Hematopoietic multipotent progenitor cell treated with erythropoietin and hydrocortisone succinate and interleukin-3 and kit ligand, for 17 days (in vitro differentiated cells): ENCODE data around the gene BMP7.
"Not testable (repeated sequence)": the region's sequence is repeated elsewhere in the genome, so short reads cannot be mapped to it uniquely, and the experiment has no call there.

ENCODE experiments used
- DNase-seq: peaks from one replicate; pipeline ENCODE4 v3.0.0-alpha.2; 2015; ENCODE audit warnings: low spot score

The BMP7 gene

DNA sequence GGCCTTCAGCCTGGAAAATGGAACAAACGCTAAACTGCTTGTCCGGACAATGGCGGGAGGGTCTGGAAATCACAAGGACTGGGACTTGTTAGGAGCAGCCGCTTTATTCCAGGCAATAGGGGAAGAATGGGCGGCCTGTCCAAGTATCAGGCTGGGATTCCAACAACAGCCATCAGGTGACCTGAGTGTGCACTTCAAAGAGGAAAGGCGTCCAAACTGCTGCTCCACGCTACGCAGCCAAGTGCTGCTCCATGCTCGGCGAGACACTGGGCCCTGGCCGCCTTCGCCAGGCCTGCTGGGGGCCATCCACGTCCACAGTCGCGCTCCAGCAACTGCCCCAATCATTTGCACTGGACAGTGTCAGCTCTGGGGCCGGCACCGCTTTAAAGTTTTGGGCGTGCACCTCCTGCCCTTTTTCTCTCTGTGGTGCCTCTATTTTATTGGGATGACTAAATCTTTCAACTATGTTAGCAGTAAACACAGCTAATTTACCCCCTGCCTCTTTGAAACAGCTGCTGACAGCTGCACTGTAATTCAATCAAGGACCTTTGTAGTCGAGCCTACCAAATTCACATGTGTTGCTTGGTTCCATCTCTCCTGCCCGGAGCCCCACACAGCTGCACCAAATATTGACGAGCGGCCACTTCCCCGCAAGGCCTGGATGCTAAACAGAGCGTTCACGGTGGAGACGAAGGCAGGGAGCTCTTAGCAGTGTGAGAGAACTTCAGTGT, 98.3 kb downstream of the BMP7 start:
- DNase-seq = no peak

DNA sequence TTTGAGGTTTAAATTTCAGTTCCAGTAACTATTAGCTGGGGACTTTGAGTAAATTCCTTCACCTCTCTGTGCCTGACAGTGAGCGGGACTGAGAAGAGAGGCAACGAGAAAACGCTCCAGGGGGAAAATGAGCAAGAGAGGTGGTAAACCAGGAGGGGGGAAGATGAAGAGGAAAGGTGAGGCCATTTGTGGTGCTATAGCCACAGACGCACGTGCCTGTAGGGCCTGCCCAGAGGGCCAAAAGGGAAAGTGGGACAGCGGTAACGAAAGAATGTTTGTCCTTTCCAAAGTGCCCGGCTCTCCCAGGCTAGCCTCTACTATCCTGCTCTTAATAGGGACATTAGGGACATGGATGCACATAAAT, 99.2 kb downstream of the BMP7 start:
- no peak for DNase-seq

DNA sequence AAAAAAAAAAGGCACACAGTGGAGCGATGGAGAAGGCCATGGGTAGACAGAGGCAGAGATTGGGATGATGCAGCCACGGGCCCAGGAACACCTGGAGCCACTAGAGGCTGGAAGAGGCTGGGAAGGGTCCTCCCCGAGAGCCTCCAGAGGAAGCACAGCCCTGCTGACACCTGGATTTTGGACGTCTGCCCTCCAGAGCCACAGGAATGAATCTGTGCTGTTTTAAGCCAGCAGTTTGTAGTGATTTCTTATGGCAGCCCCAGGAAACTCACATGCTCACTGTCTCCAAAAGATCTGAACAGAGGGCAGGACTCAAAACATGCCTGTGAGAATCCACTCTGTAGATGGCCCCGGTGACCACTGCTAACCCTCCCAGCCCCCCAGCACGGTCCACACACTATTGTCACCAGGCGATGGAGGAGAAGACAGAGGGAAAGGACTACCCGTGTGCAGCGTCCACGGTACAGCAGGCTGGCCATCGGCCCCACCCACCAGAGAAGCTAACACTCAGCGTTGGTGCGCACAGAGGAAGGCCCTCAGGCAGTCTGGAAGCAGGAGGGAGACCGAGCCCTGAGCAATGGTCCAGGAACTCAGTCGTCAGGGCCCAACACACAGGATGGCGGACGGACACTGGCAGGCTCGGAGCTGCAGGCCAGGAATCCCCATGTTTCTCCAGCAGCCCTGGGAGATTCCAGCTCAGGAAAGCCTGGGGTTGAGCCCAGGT, 99.7 kb downstream of the BMP7 start:
- DNase-seq = no peak

DNA sequence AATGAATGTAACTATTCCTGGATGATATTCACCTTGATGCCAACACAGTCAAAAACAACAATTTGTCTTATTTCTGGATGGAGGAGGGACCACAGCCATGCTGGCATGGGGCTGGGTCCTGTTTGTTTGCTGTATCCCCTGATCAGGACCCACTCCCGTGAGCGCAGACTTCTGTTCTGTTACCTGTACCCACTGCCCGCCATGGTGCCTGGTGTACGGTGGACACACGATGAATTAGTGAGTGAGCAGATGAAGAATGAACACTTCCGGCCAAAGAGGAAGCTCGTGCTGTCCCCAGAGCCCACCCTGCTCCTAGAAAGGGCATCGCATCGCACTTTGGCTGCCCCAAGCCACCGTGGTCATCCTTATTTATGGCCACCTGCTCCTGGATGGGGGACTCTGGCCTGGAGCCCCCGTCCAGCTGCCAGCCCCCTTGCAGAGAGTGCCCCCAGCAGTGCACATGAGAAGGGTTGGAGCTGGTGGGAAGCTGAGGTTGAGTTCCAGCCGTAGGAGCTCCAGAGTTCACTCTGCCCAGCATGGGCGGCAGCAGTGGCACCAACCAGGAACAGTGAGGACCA, 100.9 kb downstream of the BMP7 start:
- DNase-seq = no peak

DNA sequence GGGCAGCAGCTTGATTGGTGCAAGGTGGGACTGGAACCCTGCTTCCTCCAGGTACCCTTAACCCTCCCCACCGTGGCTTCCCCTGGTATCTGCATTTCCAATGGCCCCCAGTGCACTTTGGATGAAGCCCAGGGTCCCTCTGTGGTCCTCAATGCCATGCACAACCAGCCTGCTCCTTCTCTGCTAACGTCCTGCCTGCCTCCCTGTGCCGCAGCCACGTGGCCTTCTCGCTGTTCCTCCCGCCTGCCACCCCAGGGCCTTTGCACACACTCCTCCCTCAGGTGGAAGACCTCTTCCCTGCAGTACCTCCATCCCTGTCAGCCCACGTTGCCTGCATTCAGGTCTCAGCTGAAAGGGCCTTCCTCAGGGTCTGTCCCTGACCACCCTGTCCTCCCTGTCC, 101.6 kb downstream of the BMP7 start:
- no peak for DNase-seq

DNA sequence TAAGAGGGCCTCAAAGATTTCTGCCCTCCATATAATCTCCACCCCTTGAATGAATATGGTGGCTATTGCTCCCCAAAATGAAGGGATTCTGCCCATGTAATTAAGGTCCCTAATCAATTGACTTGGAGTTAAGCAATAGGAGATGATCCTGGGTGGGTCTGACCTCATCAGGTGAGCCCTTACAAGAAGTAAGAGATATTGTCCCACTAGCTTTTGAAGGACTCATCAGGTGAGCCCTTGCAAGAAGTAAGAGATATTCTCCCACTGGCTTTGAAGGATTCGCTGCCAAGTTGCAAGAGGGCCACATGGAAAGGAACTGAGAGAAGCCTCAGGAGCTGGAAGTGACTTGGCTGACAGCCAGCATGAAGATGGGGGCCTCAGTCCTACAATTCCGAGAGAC, 103.4 kb downstream of the BMP7 start:
- no peak for DNase-seq

DNA sequence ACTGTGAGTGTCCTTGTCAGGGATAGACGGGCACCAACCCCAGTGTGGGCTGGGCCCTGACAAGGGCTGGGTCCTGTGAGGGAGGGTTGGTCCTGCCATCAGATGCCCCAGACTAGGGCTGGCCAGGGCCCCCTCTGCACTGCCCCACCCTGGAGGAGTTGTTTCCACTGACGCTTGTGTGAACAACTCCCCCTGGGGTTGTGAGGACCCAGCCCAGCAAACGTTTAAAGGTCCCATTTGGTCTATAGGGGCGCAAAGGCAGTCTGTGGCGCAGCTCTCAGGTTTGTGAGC, 104.1 kb downstream of the BMP7 start:
- no peak for DNase-seq

DNA sequence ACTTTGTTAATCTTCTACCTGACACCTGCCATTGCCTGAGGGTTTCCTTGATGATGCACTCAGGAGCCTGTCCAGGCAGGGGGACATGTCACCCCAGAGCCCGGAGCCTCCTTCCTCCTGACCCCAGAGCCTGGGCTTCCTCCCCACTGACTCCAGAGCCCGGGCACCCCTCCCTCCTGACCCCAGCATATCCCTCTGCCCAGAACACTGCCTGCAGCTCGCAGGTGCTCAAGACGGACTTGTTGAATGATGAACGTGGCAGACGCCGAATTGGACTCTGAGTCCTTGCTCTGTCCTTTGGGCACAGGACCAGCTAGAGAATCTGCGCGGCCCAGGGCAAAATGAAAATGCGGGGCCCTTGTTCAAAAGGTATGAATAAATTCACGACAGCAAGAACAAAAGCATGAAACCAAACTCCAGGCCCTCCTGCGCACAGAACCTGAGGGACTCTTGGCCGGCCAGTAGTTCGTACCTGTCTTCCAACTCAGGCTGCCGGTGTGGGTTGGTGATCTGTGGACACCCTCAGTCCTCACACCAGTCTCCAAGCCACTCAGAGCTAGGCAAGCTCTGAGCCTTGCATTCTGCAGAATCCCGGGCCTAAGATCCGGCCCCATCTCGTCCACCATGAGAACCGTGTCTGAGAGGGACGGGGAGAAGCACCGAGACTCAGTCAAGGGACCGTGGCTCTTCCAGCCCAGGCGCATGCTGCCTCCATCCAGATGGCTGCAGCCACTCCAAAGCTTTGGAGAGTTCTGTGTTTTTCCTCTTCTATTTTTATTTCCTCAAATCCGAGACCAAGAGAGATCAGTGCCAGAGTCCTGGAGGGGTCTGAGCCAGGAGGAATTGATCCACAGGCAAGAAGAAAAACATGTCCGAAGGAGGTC, 104.7 kb downstream of the BMP7 start:
- no peak for DNase-seq

DNA sequence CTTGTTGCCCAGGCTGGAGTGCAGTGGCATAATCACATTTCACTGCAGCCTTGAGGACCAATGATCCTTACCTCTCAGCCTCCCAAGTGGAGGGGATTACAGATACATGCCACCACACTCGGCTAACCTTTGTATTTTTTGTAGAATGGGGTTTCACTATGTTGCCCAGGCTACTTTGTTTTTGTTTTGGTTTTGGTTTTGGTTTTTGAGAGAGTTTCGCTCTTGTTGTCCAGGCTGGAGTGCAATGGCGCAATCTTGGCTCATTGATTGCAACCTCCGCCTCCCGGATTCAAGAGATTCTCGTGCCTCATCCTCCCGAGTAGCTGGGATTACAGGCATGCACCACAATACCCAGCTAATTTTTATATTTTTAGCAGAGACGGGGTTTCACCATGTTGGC, 105.5 kb downstream of the BMP7 start:
- DNase-seq = no peak

DNA sequence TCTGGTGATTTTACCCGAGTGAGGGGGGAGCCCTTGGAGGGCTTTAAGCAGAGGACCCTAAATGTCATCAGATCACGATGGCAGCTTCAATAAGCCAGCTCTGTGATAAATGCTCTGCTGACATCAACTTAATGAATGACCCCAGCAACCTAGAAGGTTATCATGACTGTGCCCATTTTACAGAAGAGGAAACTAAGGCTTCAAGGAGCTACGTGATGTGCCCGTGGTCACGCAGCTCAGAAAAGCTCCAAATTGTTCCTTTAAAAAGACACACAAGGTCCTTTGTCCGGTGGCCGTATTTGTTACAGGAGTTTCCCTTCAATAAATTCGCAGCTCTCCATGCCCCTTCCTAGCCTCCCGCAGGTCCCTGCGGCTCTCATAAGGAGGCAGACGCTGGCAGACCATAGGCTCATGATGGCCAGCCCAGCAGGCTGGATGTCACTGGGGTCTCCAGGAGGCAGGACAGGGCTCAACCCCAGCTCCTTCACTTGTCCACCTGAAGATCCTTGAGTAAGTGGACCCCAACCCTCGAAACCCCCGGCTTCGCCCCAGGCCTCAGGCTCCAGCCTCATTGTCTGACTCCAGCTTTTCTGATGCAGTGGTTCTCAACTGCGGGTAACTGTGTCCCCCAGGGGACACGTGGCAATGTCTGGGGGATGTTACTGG, 106.4 kb downstream of the BMP7 start:
- DNase-seq = no peak

DNA sequence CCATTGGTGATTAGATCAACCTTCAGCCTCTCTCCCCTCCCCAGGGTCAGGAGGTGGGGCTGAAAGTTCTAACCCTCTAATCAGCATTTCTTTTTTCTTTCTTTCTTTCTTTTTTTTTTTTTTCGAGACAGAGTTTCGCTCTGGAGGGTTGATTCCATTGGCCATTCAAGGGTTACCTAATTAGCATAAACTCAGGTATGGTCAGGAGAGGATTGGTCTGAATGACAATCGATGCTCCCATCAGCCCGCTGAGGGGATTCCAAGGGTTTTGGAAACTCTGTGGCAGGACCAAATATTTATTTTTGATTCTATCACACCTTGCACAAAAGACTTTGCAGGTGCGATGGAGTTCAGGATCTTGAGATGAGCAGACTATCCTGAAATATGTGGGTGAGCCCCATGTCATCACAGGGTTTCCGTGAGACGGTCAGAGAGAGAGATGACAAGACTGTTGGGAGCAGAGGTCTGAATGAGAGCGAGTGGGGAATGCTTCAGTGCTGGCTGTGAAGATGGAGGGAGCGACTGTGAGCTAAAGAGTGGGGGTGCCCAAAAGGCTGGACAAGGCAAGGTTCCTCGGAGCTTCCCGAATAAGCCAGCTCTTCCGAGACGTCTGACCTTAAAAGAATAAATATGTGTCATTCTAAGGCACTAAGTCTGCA, 107.1 kb downstream of the BMP7 start:
- DNase-seq = no peak

DNA sequence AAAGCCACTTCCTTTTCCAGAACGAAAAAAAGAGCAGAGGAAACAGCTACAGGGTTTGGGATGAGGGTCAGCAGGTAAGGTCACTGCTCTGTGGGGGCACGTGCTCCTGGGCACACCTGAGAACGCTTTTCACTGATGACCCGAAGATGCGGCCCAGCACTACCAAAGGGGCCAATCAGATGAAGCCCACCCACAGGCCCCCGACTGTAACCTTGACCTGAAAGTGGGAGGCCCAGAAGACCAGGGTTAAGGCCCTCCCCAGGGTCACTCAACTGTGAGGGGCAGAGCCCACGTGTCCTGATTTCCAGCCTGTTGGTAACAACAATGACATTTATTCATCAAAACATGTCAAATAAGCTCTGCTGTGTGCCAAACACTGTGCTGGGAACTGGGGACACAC, 108.0 kb downstream of the BMP7 start:
- no peak for DNase-seq

DNA sequence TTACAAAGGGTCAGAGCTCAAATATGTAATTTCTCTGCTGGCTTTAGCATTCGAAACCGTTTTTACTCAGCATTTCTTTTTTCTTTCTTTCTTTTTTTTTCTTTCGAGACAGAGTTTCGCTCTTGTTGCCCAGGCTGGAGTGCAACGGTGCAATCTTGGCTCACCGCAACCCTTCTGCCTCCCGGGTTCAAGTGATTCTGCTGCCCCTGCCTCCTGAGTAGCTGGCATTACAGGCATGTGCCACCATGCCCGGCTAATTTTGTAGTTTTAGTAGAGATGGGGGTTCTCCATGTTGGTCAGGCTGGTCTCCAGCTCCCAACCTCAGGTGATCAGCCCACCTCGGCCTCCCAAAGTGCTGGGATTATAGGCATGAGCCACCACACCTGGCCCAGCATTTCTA, 108.7 kb downstream of the BMP7 start:
- not testable (repeated sequence) for DNase-seq

DNA sequence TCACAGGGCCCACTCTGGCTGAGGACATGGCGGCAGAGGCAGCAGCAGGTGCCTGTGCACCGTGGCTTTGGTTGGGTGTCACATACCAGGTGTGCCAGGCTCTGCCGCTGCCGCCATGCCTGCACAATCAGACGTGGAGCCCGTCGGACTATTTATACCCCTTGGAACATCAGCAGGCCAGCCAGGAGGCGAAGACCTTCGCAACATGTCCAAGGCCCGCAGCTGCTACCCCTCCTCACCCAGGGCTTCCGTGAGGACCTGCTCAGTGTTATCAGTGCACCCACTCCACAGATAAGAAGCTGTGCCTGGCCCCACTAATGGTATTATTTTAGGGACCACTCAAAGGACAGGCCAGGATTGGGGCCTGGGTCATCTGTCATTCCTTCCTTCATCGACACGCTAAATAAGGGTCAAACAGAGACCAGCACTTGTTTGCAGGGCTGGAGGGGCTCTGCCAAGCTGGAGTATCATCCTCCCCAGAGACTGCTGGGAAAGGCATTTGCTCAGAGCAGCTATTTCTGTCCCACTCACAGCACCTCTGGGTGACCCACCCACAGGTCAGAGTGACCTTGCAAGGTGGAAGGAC, 109.2 kb downstream of the BMP7 start:
- no peak for DNase-seq

DNA sequence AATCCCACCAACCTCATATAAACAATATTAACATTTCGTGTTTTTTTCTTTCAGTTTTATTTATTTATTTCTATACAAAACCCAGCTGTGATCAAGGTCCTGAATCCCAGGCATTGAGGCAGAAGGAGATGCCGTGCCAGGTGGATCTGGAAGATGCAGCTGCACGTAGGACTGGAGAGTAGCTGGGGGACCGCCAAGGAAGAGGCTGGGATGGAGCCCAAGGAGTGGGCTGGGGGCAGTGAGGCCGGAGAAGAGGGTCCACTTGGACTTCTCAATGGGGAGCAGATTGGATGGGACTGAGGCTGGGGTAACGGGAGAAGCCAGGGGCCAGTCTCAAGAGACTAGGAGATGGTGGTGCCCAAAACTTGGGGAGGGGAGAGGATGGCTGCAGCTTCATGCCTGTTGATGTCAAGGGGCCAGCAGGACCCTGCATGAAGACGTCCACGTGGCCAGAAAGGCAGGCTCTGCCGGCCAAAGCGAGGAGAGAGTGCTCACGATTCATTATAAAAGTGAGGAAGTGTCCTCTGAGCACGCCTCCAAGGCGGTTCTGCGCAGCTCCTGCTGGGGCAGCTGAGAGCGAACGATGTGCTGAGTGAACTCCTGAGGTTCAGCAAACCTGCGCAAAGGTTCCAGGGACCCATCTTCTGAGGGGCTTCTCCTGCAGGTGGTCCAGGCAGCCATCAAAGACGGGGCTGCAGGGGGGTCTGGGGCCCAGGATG, 110.3 kb downstream of the BMP7 start:
- no peak for DNase-seq

DNA sequence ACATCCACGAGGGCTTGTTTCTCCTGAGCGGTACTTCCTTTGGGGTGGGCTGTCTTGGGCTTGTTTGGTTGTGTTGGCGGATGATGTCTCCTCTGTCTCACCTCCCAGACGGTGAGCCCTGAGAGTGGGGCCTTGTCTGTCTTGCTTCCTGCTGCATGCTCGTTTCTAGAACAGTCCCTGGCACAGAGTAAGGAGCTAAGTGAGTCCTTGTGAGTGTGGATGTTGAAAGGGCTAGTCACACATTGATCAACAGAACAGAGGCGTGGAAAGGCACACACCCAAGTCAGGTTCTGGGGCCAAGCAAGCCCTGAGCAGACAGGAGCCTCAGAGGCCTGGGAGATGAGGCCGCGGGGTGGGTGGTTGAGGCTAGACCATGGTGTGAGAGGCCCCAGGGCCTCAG, 111.0 kb downstream of the BMP7 start:
- DNase-seq = no peak

DNA sequence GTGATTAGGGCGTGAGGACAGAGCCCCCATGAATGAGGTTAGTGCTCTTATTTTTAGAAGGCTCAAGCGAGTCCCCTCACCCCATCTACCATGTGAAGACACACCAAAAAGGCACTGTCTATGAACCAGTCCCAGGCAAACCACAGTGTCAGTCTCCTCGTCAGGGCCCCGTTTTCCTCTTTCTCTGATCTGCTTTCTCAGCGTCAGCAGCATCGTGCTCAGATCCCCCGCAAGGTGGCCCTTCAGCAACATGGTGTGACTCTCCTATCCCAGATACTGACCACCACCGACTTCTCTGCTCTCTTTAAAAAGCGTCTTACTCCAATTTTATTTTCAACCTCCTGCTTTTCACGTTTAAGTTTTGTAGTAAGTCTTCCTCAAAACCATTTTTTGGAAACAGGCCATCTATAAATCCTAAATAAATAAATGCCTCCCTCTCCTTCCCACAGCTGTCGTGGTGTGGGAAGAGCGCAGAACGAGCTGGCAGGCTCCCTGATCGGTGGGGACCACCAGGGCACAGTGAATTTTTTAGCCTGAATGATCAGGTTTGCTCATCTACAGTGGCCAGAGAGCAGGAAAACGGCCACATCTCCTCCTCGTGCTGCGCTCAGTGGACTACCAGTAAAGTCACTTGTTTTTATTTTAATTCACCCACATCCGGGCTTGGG, 113.1 kb downstream of the BMP7 start:
- DNase-seq = no peak

DNA sequence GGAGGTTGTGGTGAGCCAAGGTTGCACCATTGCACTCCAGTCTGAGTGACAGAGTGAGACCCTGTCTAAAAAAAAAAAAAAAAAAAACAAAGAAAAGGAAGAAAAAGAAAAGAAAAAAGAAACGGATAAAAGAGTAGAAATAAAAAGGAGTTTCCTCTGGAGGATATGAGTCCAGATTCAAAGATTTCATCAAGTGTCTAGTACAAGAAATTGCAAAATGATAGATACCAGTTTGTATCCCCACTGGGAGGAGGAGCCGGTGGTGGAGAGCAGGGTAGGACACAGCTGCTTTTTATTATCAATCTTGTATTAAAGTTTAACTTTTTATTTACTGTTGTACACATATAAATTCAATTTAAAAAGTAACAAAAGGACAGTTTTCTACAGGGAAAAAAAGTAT, 113.9 kb downstream of the BMP7 start:
- DNase-seq = no peak

DNA sequence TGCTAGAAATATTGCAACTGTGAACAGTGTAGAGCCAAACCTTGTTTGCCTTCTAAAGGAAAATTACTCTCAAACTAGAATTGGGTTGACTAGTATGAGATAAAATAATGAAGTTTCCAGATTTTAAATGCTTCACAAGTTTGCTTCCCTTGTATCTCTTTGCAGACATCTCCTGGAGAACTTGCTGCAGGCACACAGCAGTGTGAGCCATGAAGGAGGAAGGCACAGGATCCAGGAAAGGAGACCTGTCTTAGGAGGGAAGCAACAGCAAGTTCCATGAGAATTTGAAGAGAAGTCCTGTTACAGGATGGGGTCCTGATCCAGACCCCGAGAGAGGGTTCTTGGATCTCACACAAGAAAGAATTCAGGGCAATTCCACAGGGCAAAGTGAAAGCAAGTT, 115.9 kb downstream of the BMP7 start:
- no peak for DNase-seq

DNA sequence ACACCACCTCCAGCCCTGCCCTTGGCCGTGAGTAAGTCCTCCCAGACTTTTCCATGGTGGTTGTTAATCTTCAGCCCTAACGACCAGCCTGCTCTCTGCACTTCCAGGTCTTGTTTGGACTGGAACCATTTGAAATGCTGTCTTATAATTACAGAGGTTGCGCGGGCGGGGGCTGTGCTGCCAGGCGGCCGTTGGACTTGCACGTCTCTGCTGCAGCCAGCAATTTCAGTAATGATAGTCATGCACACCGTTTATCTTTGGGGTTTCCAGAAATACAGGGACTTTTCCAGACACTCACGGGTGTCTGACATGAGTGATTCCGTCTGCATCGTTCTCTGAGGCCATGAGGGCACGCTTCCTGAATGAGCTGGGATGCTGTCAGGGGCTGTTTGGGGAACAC, 118.2 kb downstream of the BMP7 start:
- no peak for DNase-seq
